ENCODE measurements around the gene SUGCT.

DNA sequence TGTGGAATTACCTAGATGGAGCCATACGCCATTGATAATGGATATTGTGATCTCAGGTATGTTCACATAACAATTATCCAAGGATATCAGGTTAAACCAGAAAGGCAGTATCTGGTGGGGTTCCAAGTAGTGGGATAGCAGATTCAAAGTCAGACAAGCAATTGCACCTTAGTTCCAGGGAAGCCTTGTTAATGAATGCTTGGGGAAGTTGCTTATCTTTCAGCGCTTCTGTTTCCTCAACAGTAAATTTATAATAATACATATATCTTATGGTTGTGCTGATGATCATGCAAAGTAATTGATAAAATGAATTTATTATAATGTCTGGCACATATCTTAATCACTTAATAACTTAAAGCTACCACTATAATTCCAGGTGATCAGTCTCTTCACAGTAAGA is 290.9 kb downstream of the SUGCT start:
- TF ChIP-seq, protein P1, sequence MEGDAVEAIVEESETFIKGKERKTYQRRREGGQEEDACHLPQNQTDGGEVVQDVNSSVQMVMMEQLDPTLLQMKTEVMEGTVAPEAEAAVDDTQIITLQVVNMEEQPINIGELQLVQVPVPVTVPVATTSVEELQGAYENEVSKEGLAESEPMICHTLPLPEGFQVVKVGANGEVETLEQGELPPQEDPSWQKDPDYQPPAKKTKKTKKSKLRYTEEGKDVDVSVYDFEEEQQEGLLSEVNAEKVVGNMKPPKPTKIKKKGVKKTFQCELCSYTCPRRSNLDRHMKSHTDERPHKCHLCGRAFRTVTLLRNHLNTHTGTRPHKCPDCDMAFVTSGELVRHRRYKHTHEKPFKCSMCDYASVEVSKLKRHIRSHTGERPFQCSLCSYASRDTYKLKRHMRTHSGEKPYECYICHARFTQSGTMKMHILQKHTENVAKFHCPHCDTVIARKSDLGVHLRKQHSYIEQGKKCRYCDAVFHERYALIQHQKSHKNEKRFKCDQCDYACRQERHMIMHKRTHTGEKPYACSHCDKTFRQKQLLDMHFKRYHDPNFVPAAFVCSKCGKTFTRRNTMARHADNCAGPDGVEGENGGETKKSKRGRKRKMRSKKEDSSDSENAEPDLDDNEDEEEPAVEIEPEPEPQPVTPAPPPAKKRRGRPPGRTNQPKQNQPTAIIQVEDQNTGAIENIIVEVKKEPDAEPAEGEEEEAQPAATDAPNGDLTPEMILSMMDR (conservative IDR thresholded peaks at IDR 0.05; ENCODE audit: low read depth, low read length), result no peak
- TF ChIP-seq EZH2 (IDR thresholded peaks at IDR 0.05; ENCODE audit: borderline replicate concordance, low read depth, low read length, poor library complexity, severe bottlenecking), result no peak

Data from A673 (cell line).